Fibroblast of upper back skin (primary cell): ENCODE data around the gene MAPK7.
A peak's percentile ranks its signal among the peaks of the same experiment; 100 is the strongest.

Source experiments
- DNase-seq: peaks from one replicate; pipeline ENCODE4 v3.0.0-alpha.2; 2013

Gene MAPK7

DNA sequence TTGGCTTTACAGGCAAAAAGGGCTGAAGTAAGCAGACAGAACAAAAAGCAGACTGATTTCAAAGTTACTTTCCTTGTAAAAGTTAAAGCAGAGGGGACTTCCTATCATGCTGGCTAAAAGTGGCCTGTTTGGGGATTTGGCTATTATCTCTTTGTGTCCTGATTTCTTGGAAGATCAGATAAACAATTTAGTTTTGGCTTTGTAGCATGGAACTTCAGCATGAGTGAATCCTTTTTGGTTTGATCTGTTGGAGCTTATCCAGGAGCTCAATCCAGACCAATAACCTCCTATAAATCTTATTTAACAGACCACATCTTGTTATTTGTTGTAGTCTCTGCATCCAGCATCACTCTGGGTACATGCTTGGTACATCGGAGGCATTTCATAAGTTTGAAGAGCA, 23.9 kb downstream of the MAPK7 start:
- DNase-seq, result no peak

DNA sequence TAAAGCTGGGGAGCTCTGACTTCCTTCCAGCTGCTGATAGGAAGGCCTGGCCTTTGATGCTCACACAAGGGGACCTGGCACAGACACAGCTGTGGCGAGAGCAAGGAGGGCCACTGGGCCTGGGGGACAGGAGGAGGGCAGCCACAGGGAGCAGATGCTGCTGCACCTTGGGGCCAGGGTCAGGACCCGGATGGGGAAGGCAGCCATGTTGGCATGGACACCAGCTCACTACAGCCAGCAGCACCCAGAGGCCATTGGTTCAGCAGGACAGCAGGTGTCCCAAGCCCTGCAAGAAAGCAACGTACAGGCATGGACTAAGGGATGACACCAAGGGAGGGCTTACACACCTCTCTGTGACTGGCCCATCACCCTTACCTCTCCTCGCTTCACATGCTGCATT, 24.7 kb downstream of the MAPK7 start:
- DNase-seq, result no peak

DNA sequence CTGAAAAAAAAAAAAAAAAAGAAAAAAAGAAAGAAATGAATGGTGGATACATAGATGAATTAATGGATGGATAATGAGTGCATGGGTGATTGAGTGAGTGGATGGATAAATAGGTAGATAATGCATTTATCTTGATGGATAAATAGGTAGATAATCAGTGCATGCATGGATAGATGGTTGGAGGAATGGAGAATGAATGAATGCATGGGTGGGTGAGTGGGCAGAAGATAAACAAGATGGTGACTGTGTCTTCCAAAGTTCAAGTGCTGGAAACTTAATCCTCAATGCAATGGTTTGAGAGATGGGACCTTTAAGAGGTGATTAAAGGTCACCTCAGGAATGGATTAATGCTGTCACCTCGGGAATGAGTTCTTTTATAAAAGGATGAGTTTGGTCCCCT, 26.0 kb downstream of the MAPK7 start:
- no peak for DNase-seq

DNA sequence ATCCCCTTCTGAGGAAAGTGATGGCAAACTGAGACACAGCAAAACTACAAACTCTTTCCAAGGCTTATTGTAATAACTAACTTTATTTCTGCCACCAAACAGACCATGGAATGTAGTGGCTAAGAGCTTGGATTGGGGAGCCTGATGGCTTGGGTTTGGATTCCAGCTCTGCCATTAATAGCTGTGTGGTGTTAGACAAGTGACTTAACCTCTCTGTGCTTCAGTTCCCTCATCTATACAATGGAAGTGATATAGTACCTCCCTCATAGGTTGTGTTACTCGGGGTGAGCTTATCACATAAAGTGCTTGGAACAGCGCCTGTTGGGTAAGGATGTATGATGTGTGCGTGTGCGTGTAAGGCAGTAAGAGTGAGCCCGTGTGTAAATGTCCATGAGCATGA, 26.8 kb downstream of the MAPK7 start:
- no peak for DNase-seq

DNA sequence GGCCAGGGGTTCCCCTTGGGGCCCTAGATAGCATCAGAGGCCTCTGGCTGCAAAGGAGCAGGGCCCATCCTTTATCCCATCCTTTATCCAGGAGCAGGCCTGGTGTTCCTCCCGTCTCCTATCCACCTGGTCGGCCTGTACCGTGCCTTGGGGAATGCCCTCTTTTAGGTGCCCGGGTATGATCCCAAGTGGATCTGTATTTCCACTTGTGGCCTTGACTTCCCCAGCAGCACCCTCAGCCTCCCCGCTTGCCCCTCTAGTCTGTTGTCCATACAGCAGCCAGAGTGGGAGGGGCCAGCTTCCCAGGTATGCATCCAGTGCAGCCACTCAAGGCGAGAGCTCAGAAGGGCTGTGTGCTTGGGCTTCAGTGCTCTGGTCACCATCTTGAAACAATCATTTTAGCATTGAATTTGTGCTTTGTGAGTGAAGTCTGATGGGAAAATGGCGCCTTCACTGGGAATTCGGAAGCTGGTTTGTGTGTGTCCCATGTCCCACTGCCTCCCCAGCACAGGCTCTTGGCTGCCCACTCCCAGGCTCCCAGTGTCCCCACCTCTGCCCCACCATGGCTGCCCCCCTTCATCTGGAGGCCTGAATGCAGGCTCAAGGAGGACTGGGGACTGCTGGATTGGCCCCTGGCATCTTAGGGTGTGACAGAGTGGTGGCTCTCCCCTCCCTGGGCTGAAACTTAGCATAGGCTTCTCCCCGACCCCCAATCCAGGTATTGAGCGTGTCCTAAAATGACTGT, 29.5 kb downstream of the MAPK7 start:
- no peak for DNase-seq

DNA sequence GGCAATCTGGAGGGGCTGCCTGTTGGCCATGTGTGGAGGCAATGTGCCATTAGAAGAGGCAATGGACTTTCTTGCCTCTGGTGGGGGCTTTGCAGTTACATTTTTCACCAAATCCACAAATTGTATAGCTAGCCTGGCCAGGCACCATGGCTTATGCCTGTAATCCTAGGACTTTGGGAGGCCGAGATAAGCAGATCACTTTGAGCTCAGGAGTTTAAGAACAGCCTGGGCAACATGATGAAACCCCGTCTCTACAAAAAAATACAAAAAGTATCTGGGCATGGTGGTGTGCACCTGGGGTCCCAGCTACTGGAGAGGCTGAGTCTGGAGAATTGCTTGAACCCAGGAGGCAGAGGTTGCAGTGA, 30.0 kb downstream of the MAPK7 start:
- no peak for DNase-seq

DNA sequence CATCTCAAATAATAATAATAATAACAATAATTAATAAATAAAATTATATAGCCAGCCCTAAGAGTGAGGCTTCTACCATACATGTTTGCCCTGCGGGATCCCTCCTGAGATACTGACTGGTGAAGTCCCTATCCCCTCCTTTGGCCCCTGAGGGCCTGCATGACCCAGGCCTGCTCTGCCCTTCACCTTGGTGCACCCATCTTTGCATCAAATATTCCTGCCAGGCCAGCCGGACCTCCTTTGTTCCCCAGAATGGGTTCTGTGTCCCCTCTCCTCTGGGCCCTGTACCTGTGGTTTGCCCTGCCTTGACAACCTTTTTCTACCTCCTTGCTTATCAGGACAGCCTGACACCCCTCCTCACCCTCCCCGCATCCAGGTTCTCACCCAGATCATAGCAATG, 30.8 kb downstream of the MAPK7 start:
- DNase-seq, result no peak

DNA sequence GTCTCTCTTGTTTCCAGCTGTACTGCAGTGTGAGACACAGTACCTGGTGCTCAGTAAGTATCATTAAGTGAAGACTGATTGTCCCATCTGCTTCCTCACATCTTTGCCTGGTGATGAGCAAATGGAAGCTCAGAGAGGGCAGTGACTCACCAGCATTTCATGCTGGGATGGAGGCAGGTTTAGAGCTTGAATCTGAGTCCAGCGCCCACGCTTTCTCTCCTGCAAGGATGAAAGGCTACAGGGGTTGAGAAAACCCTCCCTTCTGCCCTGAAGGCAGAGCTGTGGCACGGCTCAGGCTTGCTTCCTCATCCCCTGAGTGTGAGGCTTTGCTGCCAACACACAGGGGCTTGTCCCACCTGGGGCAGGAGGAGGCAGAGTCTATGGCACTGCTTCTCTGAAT, 31.2 kb downstream of the MAPK7 start:
- peak; percentile 70 for DNase-seq

DNA sequence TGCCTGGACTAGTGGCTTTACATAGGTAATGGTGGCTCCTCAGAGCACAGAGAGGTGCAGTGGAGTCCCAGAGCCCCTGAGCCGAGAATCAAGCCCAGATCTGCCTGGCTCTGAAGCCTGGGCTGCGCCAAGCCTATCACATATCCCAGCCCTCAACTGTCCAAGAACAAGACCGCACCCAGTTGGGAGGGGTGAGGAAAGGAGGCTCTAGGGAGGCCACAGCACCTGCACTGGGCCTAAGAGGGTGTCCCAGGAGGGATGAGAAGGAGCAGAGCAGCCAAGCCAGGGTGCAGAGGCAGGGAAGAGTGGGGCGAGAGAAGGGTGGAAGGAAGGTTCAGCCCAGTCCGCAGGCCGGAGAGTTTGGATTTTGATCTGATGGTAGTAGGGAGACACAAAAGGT, 31.8 kb downstream of the MAPK7 start:
- DNase-seq, result no peak

DNA sequence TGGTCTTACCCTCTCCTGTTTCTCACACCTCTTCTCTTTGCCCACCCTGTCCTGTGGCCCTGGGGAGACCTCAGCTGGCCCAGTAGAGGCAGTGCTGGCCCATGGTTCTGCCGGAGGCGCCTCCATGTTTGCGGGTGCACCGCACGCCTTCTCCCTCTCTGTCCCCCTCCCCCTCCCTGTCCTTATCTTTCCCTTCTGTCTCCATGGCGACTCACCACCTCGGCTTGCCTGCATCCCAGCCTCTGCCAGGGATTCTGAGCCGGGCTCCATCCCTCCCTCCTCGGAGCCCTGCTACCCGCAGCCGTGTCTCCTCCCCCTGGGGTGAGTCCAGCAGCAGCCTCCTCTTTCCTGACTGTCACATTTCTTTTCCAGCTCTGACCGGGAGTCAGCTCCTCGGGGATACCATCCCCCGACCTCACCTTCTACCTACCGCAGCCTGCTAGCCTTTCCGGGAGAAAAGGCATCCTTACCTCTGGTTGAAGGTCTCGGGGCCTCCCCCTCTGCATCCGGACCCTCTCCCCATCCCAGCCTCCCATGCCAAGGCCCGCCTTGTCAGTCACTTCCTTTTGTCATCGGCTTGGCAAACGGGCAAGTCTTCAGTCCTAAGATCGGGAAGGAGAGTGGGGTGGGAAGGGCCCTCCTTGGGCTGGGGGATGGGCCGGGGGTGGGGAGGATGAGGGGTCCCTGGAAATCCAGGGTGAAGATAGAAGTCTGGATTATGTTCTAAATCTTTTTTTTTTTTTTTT, 32.8 kb downstream of the MAPK7 start, which contains the start of gene RNF112:
RNF112 (plus strand) TSS at position 358 of the 746 bp plus-strand sequence; CDS start at position 535, 177 bp downstream.
- peak; percentile 64 for DNase-seq

DNA sequence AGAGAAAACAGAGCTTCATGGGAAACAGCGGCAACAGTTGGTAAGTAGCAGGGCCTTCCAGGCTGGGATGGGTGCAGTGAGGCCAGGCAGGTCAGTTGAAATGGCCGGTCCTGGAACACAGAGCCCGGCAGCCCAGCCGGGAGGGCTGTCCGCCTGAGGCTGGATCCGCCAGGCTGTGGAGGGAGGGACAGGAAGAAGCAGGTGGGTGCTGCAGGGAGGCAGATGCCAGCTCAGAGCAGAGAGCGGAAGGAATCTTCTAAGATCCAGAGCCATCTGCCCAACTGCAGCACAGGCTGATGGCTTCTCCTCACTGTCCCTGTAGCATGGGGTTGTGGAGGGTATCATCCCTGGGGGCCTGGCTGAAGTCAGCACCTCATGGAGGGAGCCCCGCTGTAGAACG, 33.3 kb downstream of the MAPK7 start:
- DNase-seq, result no peak

DNA sequence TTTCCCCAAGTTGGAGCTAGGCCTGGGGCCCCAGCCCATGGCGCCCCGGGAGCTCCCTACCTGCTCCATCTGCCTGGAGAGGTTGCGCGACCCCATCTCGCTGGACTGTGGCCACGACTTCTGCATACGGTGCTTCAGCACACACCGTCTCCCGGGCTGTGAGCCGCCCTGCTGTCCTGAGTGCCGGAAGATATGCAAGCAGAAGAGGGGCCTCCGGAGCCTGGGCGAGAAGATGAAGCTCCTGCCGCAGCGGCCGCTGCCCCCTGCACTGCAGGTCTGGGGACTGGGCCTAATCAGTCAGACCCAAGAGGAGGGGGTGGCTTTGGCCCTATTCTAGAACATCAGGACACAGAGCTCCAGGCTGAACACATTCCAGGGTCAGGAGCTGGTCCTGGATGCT, 34.2 kb downstream of the MAPK7 start:
- DNase-seq, result no peak

DNA sequence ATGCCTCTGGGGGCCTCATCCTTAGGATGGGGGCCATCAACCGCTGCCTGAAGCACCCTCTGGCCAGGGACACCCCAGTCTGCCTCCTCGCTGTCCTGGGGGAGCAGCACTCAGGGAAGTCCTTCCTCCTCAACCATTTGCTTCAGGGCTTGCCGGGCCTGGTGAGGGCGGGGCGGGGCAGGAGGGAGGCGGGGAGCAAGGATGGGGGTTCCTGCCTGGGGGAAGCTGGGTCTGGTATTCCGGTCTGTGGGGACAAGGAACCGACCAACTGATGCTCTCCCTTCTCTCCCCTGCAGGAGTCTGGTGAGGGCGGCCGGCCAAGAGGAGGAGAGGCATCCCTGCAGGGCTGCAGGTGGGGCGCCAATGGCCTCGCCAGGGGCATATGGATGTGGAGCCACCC, 34.7 kb downstream of the MAPK7 start:
- DNase-seq, result no peak

DNA sequence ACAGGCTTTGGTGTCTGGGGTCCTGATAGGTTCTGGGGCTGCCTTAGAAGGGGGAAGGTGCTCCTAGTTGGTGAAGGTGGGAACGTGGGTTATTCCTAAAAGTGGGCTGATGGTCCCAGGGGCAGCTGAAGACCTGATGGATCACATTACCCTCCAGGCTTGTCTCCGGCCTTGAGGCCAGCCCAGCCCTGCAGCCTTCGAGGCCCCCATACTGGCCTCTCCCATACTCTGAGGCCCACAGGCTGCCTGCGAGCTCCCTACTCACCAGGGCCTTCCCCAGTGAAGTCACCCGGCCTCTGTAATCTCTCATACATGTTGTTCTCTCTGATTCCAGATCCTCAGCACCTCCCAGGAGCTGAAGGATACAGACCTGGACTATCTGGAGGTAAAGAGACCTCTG, 35.5 kb downstream of the MAPK7 start:
- no peak for DNase-seq

DNA sequence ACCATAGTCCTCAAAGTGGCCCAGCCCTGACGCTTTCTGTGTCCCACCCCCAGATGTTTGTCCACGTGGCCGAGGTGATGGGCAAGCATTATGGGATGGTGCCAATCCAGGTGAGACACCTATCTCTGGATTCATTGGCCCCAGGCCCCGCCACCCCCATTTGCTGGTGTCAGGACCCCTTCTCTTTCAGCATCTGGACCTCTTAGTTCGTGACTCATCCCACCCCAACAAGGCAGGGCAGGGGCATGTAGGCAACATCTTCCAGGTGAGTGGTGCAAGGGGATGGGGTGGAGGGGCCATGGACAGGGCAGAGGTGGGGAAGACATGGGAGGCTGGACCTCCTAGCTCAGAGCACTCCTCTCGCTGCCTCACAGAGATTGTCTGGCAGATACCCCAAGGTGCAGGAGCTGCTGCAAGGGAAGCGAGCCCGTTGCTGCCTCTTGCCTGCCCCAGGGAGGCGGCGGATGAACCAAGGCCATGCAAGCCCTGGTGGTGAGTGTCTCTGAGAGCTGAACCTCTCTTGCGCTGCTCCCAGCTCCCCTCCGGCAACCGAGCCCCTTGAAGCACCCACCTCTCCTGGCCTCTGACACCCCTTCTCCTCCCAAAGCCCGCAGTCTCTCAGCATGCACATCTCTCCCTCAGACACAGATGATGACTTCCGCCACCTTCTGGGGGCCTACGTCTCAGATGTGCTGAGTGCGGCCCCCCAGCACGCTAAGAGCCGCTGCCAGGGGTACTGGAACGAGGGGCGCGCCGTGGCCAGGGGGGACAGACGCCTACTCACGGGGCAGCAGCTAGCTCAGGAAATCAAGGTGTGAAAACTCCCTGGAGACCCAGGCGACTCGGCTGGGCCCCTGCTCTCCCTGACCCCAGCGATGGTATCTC, 36.3 kb downstream of the MAPK7 start:
- no peak for DNase-seq

DNA sequence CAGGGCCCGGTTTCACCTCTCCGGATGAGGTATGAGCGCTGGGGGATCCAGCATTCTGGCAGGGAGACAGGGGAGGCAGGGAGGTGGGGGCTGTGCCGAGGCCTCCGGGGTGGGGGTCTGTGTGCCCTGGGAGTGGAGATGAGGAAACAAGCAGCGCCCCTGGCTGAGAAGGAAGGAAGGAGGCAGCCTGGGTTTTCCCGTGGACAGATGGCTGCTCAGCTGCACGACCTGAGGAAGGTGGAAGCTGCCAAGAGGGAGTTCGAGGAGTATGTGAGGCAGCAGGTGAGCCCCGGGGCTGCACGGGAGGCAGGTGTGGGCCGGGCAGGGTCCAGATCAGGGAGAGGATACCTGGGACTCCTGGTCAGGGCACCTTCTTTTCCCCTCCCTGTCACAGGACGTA, 37.0 kb downstream of the MAPK7 start:
- DNase-seq, result no peak

DNA sequence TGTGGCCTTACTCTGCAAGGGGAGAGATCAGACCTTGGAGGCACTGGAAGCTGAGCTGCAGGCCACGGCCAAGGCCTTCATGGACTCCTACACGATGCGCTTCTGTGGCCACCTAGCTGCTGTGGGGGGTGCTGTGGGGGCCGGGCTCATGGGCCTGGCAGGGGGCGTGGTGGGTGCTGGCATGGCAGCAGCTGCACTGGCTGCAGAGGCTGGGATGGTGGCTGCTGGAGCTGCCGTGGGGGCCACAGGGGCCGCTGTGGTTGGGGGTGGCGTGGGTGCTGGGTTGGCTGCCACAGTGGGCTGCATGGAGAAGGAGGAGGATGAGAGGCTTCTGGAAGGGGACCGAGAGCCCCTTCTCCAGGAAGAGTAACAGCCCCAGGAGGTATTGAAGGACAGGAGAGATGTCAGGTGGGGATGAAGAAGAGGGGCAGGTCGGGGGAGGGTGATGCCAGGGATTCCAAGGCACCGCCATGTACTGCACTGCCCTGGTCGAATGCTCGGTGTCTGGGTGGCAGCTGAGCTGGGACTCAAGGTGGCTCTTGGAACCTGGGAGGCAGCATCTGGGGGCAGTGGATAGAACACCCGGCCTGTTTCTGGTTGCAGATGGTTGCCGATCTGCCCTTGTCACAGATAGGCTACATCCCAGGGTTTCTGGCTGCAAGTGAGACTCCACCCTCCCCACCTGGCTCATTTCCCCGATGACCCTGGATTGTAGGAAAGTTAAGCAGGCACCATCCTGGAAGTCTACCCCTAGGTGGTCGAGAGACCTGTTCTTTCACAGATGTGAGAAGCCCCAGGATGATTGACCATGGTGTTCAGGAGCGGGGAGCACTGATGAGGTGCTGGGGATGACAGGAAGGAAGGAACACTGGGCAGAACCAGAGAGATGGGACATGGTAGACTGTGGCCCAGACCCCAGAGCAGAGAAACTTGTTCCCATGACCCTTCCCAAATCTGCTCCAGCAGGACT, 37.8 kb downstream of the MAPK7 start:
- DNase-seq, result no peak

DNA sequence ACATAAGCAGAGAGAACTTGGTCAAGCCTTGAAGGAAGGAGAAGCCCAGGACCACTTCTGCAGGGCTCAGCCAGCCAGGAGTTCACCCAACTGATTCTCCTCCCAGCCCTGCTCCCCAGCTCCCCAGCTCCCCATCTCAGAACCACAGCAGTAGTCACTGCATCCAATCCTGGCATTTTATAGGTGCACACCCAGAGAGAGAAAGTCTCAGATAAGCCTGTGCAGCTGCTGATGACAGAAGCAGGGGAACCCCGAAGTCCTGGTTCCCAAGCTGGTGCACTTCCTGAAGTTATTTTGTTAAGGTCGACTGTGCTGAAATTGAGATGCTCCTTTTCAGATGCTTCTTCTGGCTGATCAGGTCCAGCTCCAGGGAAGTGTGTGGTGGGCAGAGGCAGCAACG, 39.3 kb downstream of the MAPK7 start:
- no peak for DNase-seq

DNA sequence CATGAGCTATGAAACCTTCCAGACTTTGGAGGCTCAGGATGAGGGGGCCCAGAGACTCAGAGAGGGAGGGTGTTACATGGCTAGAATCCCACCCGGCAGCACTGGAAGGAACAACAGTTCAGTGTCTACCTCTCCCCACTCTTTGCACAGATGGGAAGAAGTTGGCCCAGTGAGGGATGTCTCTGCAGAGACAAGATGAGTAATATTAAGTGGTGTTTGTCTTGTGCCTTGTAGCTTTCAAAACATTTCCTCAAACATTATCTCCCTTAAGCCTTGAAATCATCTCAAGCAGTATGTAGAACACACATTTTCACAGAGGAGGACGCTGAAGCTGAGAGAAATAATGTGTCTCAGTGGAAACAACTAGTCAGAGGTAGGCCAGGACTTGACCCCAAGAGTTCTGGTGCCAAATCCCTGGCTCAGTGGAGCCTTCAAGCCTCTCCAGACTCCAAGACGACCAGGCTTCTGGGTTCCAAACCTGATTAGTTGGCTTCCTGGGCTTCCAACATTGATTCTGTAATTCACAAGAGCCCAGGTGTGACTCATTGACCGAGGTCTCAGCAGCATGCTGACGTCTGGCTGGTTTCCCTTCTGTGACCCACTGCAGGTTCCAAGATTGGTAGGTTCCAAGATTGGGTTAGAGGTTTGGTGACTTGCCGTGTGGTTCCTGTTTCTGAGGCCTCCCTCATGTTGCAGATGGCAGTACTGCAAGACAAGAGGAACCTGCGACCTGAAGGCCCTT, 40.1 kb downstream of the MAPK7 start:
- DNase-seq, result peak; percentile 56

DNA sequence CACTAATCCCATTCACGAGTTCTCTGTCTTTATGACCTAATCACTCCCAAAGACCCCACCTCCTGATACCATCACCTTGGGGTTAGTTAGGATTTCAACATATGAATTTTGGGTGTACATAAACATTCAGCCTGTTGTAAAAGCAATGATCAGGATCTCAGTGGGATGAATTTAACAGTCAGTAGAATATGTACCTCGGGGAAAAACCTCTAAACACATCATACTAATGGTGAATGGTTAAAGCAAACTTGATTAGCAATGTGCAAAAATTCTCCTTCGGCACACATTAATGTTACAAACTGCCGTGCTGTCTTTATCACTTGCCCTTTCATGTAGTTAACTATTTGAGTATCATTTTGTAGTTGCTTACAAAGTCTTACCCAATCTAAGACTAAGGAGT, 42.9 kb downstream of the MAPK7 start:
- DNase-seq, result no peak

DNA sequence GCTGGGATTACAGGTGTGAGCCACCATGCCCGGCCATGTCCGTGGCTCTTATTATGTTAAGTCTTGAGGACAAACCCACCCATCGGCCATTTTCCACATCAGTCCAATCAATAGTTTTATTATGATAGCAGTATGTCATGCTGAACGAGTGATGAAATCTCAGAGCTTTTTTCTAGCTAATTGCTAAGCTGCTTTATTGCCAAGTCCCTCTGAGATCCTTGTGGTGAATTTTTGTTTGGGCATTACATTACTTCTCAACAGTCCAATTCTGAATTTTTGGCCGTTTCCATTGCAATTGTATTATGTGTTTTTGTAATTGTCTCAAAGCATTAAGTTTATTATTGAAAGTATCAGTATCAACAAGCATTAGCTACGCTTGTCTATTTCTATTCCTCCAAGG, 43.6 kb downstream of the MAPK7 start:
- no peak for DNase-seq
